H9 (cell line): ENCODE measurements around the gene ITGB6. TPM values are rescaled to one million over a fixed set of nuclear protein-coding genes. Genes with fewer than 3 reads are reported as not detected.
A peak's percentile ranks its signal among the peaks of the same experiment; 100 is the strongest.

Experiments
- DNase-seq: peaks from one replicate; pipeline ENCODE4 v3.0.0-alpha.2; 2017
- H2AFZ ChIP-seq: one replicate; pipeline ENCODE4 v1.6.1; 2013; ENCODE audit warnings: mild to moderate bottlenecking, low read length, control low read depth, moderate library complexity
- H2AK5ac ChIP-seq: 2 replicates; pipeline ENCODE4 v1.6.1; 2013; ENCODE audit warnings: low read length, control low read depth, mixed read lengths; ENCODE audit not compliant: insufficient read length
- H2BK120ac ChIP-seq: one replicate; pipeline ENCODE4 v1.6.1; 2013; ENCODE audit warnings: low read depth, mild to moderate bottlenecking, low read length, control low read depth, inconsistent platforms; ENCODE audit not compliant: poor library complexity, severe bottlenecking
- H2BK12ac ChIP-seq: 2 replicates; pipeline ENCODE4 v1.6.1; 2013; ENCODE audit warnings: low read length, control low read depth, mixed read lengths, low read depth; ENCODE audit not compliant: insufficient read length
- H2BK15ac ChIP-seq: 2 replicates; pipeline ENCODE4 v1.6.1; 2013; ENCODE audit warnings: low read depth, low read length, control low read depth
- H2BK20ac ChIP-seq: one replicate; pipeline ENCODE4 v1.6.1; 2013; ENCODE audit warnings: low read depth, mild to moderate bottlenecking, low read length, control low read depth, inconsistent platforms; ENCODE audit not compliant: poor library complexity, severe bottlenecking
- H2BK5ac ChIP-seq: 2 replicates; pipeline ENCODE4 v1.6.1; 2013; ENCODE audit warnings: low read length, control low read depth, mixed read lengths; ENCODE audit not compliant: insufficient read length
- H3K14ac ChIP-seq: 2 replicates; pipeline ENCODE4 v1.6.1; 2013; ENCODE audit warnings: low read length, control low read depth; ENCODE audit not compliant: insufficient read depth
- H3K18ac ChIP-seq: 2 replicates; pipeline ENCODE4 v1.6.1; 2013; ENCODE audit warnings: low read depth, mild to moderate bottlenecking, mixed read lengths, low read length, control low read depth; ENCODE audit not compliant: insufficient read length
- H3K23ac ChIP-seq: 2 replicates; pipeline ENCODE4 v1.6.1; 2013; ENCODE audit warnings: low read length, control low read depth, mixed read lengths, low read depth; ENCODE audit not compliant: insufficient read length
- H3K23me2 ChIP-seq: 2 replicates; pipeline ENCODE4 v1.6.1; 2013; ENCODE audit warnings: low read depth, mild to moderate bottlenecking, mixed read lengths, low read length, control low read depth; ENCODE audit not compliant: insufficient read length, poor library complexity, severe bottlenecking
- H3K27ac ChIP-seq: 2 replicates; pipeline ENCODE4 v1.5.1; 2013; ENCODE audit warnings: low read length, control low read depth, mixed read lengths, low read depth; ENCODE audit not compliant: insufficient read length
- H3K27me3 ChIP-seq: 2 replicates; pipeline ENCODE4 v1.6.1; 2013; ENCODE audit warnings: low read length, control low read depth, inconsistent platforms; ENCODE audit not compliant: insufficient read depth
- H3K4ac ChIP-seq: 2 replicates; pipeline ENCODE4 v1.6.1; 2013; ENCODE audit warnings: low read depth, mild to moderate bottlenecking, control low read depth, inconsistent platforms, low read length, moderate library complexity
- H3K4me1 ChIP-seq: 2 replicates; pipeline ENCODE4 v1.6.1; 2013; ENCODE audit warnings: low read length, control low read depth, inconsistent platforms; ENCODE audit not compliant: insufficient read depth
- H3K4me2 ChIP-seq: 2 replicates; pipeline ENCODE4 v1.6.1; 2013; ENCODE audit warnings: low read length, control low read depth, mixed read lengths; ENCODE audit not compliant: insufficient read length, insufficient read depth
- H3K56ac ChIP-seq: 2 replicates; pipeline ENCODE4 v1.6.1; 2013; ENCODE audit warnings: low read depth, mild to moderate bottlenecking, mixed read lengths, low read length, control low read depth; ENCODE audit not compliant: insufficient read length
- H3K79me1 ChIP-seq: 2 replicates; pipeline ENCODE4 v1.6.1; 2013; ENCODE audit warnings: low read depth, mild to moderate bottlenecking, moderate library complexity, low read length, control low read depth, inconsistent platforms; ENCODE audit not compliant: insufficient read depth, poor library complexity, severe bottlenecking
- H3K79me2 ChIP-seq: 2 replicates; pipeline ENCODE4 v1.6.1; 2013; ENCODE audit warnings: low read length, control low read depth, inconsistent platforms; ENCODE audit not compliant: insufficient read depth
- H3K9ac ChIP-seq: 2 replicates; pipeline ENCODE4 v1.6.1; 2013; ENCODE audit warnings: low read length, control low read depth, mixed read lengths; ENCODE audit not compliant: insufficient read length; ENCODE audit errors: extremely low read depth
- H3K9me3 ChIP-seq: one replicate; pipeline ENCODE4 v1.6.1; 2013; ENCODE audit warnings: low read depth, low read length, inconsistent platforms; ENCODE audit not compliant: control insufficient read depth
- H3T11ph ChIP-seq: one replicate; pipeline ENCODE4 v1.6.1; 2013; ENCODE audit warnings: mild to moderate bottlenecking, low read length, control low read depth, inconsistent platforms
- H4K20me1 ChIP-seq: one replicate; pipeline ENCODE4 v1.6.1; 2013; ENCODE audit not compliant: control insufficient read depth, insufficient read length, insufficient read depth
- H4K5ac ChIP-seq: 2 replicates; pipeline ENCODE4 v1.6.1; 2013; ENCODE audit warnings: low read depth, mild to moderate bottlenecking, mixed read lengths, low read length, control low read depth; ENCODE audit not compliant: insufficient read length
- H4K8ac ChIP-seq: replicated peaks from 2 replicates; pipeline ENCODE4 v1.6.1; 2013; ENCODE audit warnings: low read length, control low read depth, mixed read lengths, low read depth; ENCODE audit not compliant: insufficient read length
- H4K91ac ChIP-seq: 2 replicates; pipeline ENCODE4 v1.6.1; 2013; ENCODE audit warnings: low read depth, mild to moderate bottlenecking, moderate library complexity, mixed read lengths, low read length, control low read depth; ENCODE audit not compliant: insufficient read length
- H3K27ac Mint-ChIP-seq, 3 experiments: 2 replicates in 2 of 3; 3 replicates in 1 of 3; pipeline ENCODE4 v1.8.0; 2020 to 2021; ENCODE audit warnings: mixed read lengths in 3 of 3, mild to moderate bottlenecking in 1 of 3, moderate library complexity in 1 of 3
- H3K27me3 Mint-ChIP-seq: 2 replicates; pipeline ENCODE4 v1.8.0; 2021; ENCODE audit warnings: low read depth, mild to moderate bottlenecking, moderate library complexity, mixed read lengths
- H3K36me3 Mint-ChIP-seq, 3 experiments: 2 replicates in 2 of 3; 3 replicates in 1 of 3; pipeline ENCODE4 v1.8.0; 2020 to 2021; ENCODE audit warnings: low read depth in 3 of 3, mixed read lengths in 3 of 3; ENCODE audit not compliant: insufficient read depth in 1 of 3
- H3K4me1 Mint-ChIP-seq, 2 experiments: 2 replicates each; pipeline ENCODE4 v1.8.0; 2020; ENCODE audit warnings: mixed read lengths in 2 of 2
- H3K4me3 Mint-ChIP-seq, 2 experiments: 2 replicates in 1 of 2; 3 replicates in 1 of 2; pipeline ENCODE4 v1.8.0; 2020 to 2021; ENCODE audit warnings: mild to moderate bottlenecking in 2 of 2, mixed read lengths in 2 of 2, moderate library complexity in 1 of 2
- H3K9me3 Mint-ChIP-seq, 2 experiments: 2 replicates in 1 of 2; 3 replicates in 1 of 2; pipeline ENCODE4 v1.8.0; 2020; ENCODE audit warnings: mild to moderate bottlenecking in 2 of 2, mixed read lengths in 2 of 2, moderate library complexity in 1 of 2
- CTCF ChIP-seq: fragments of 200-600 bp; sonication (generic); conservative IDR thresholded peaks from 3 replicates; pipeline ENCODE4 v1.8.0; 2021; ENCODE audit warnings: antibody characterized with exemption, mild to moderate bottlenecking
- WGBS: extraction: QIAGEN DNeasy Blood & Tissue Kit; methylation state at CpG from one replicate; pipeline ENCODE4 v1.1.7; 2013; ENCODE audit warnings: missing lambda C conversion rate, low lambda C conversion rate, mixed read lengths; ENCODE audit not compliant: insufficient read length; ENCODE audit errors: extremely low coverage; 5-methylcytosine and 5-hydroxymethylcytosine counted together
- total RNA-seq: library from RNA; stranded (reverse); gene quantifications from 2 replicates; pipeline ENCODE4 v1.2.1, GENCODE V29; 2021

ITGB6 gene
- total RNA-seq, 1 experiment from 2014 or later = not detected

GRCh38 chr2:160063271-160063670, 136.8 kb downstream of the ITGB6 start:
- no peaks in the 10 kb centered on the region for H3K79me1 ChIP-seq
- Mint-ChIP-seq H3K27me3 (peaks cover 54% of the 10 kb centered on the region), H3K9me3 (peaks cover 15 to 16% of the 10 kb centered on the region in 2 experiments), H3K4me1 (peaks cover 9 to 11% of the 10 kb centered on the region in 2 experiments), H3K4me3 (peak overlapping the region; percentile 80 to 90), H3K36me3 (peaks cover 9 to 29% (median 16%) of the 10 kb centered on the region in 3 experiments), H3K27ac (no peak overlapping the region)
- H4K8ac ChIP-seq = no peak overlapping the region
- no peaks in the 10 kb centered on the region for H4K20me1 ChIP-seq
- H3K4me2 ChIP-seq = peak overlapping the region; percentile 83
- H3K4me1 ChIP-seq = no peaks in the 10 kb centered on the region; the same call in 1 of the 2 replicates
- peak overlapping the region; percentile 30 for H3K18ac ChIP-seq
- H3K23me2 ChIP-seq = peaks cover 14% of the 10 kb centered on the region
- H2BK5ac ChIP-seq = no peak overlapping the region
- no peak for TF ChIP-seq CTCF
- H3K27ac ChIP-seq = no peak overlapping the region
- H2AK5ac ChIP-seq = no peak overlapping the region
- no peak overlapping the region for H3K14ac ChIP-seq
- H2BK120ac ChIP-seq = no peak overlapping the region
- no peak overlapping the region for H2BK15ac ChIP-seq
- DNase-seq = peak; percentile 30
- H4K5ac ChIP-seq = no peak overlapping the region
- H2AFZ ChIP-seq = no peak overlapping the region
- H3K56ac ChIP-seq = no peak overlapping the region
- H2BK12ac ChIP-seq = no peak overlapping the region
- H2BK20ac ChIP-seq = no peak overlapping the region
- no peak overlapping the region for H4K91ac ChIP-seq
- H3K23ac ChIP-seq = no peak overlapping the region
- no CpG with 5 or more reads among the region's 5 CpGs for WGBS
- no peak overlapping the region for H3K4ac ChIP-seq
- H3T11ph ChIP-seq = no peak overlapping the region
- no peaks in the 10 kb centered on the region; the same call in 1 of the 2 replicates for H3K27me3 ChIP-seq
- no peaks in the 10 kb centered on the region for H3K9me3 ChIP-seq
- no peaks in the 10 kb centered on the region for H3K79me2 ChIP-seq
- no peak overlapping the region for H3K9ac ChIP-seq
